Fibroblast of skin of right biceps (primary cell): ENCODE results near the gene GPNMB.
A peak's percentile ranks its signal among the peaks of the same experiment; 100 is the strongest.

Experiments
- DNase-seq: peaks from one replicate; pipeline ENCODE4 v3.0.0-alpha.2; 2013

The GPNMB gene

GRCh38 chr7:23276376-23276775, 29.8 kb downstream of the GPNMB start:
- peak; percentile 17 for DNase-seq

DNA sequence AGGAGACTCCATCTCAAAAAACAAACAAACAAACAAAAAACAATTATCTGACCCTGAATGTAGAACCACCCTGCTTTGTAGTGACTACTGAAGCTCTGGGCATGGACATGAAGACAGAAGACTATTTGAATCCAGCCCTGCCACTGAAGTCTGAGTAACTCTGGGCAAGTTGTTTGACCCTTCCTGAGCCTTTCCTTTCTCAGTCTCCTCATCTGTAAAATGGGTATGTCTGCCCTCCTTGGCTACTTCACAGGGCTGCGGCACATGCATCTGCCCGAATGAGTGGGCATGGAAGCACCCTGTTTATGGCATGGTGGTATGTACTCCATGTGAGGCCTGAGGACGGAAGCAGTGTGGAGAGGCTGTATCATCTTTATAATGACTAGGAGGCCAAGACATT, 30.4 kb downstream of the GPNMB start:
- DNase-seq, result no peak

DNA sequence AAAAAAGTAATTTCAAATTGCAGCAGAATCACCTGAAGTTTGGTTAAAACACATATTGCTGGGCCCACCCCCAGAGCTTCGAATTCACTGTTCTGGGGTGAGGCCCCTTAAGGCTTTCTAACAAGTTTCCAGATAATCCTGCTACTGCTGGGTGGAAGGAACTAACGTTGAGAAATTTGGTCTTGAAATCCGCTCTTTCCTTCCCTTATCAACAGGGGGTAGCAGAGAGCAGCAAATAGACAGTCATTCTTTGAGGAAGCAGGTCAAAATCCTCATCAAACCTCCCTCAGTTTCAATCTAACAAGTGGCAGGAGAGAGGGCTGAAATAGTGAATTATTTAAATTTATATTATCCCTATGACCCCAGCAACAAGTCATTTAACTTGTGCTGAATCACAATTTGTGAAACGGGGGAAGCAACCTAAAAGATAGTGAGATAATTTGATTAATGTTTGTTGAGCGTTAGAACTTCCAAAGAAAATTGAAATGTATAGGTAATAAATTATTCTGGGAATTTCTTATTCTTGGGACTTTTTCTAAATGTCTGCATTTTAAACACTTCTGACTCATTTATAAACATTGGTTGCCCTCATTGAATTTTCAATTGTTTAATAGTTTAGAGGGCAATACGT, 30.9 kb downstream of the GPNMB start:
- peak; percentile 67 for DNase-seq

GRCh38 chr7:23279819-23280525, 33.4 kb downstream of the GPNMB start:
- DNase-seq, result no peak

DNA sequence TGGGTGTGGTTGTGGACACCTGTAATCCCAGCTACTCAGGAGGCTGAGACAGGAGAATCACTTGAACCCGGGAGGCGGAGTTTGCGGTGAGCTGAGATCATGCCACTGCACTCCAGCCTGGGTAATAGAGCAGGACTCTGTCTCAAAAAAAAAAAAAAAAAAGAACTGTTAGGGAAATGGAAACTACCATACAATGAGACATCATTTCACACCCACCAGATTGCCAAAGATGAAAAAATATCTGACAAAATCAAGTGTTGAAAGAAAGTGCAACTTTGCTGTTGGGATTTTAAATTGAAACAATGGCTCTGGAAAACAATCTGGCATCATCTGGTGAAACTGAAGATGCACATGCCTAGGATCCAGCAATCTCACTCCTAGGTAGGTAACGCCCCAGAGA, 36.5 kb downstream of the GPNMB start:
- DNase-seq, result no peak

GRCh38 chr7:23284871-23285270, 38.3 kb downstream of the GPNMB start:
- no peak for DNase-seq

DNA sequence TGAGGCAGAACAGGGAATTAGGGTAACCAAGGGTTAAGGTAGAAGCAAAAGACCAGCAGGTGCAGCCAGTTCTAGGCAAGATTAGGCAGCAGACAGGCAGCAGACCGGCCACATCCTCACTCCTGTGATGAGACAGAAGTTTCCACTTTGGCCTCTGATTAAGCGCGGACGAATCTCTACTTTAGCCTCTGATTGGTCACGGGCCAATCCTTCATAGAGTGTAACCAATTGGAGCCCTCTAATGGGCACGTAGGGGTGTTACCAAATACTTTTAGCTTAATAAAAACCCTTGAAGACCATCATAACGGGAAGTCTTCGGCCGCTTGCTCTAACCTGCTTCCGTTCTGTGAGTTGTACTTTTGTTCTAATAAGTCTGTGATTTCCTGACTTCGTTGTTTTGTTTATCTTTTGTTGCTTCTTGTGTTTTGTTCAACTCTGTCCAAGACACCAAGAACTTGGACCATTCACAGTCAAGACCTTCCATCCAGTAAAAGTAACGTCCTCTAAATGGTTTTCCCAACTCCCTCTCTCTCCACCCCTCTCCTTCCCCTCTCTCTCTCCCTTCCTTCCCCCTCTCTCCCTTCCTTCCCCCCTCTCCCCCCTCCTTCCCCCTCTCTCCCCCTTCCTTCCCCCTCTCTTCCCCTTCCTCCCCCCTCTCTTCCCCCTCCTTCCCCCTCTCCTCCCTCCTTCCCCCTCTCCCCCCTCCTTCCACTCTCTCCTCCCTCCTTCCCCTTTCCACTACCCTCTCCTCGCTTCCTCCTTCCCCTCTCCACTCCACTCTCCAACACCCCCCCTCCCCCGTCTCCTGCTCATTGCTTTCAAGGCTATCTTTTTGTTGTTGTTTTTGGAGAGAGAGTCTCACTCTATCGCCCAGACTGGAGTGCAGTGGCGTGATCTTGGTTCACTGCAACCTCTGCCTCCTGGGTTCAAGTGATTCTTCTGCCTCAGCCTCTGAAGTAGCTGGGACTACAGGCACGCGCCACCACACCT, 39.4 kb downstream of the GPNMB start:
- DNase-seq, result no peak

DNA sequence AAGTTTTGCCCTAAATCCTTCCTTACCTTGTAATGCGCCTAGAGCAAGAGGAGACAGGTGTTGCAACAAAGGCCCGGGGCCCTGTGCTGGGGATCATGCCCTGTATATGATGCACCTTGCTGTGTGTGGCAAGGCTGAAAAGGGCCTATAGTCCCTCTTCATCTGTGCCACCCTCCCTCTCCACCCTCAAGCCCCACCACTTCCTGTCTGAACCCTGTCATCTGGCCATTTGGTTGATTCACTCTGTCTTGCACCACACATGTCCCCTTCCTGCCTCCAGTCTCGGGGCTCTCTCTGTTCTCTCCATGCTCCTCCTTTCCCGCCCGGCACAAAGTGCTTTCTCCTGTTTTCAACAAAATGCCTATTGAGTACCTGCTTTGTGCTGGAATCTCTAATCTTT, 41.0 kb downstream of the GPNMB start:
- DNase-seq, result no peak

DNA sequence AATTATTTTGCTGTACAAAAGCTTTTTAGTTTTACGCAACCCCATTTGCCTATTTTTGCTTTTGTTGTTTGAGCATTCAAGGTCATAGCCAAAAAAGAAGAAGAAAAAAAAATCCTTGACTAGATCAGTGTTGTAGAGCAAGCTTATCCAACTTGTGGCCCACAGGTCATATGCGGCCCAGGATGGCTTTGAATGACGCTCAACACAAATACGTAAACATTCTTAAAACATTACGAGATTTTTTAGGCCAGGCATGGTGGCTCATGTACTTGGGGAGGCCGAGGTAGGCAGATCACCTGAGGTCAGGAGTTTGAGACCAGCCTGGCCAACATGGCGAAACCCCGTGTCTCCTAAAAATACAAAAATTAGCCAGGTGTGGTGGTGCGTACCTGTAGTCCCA, 44.4 kb downstream of the GPNMB start:
- no peak for DNase-seq

- DNase-seq, result no peak
Observed at GRCh38 chr7:23291957-23292560, 45.5 kb downstream of the GPNMB start.

GRCh38 chr7:23292623-23293022, 46.0 kb downstream of the GPNMB start:
- no peak for DNase-seq

DNA sequence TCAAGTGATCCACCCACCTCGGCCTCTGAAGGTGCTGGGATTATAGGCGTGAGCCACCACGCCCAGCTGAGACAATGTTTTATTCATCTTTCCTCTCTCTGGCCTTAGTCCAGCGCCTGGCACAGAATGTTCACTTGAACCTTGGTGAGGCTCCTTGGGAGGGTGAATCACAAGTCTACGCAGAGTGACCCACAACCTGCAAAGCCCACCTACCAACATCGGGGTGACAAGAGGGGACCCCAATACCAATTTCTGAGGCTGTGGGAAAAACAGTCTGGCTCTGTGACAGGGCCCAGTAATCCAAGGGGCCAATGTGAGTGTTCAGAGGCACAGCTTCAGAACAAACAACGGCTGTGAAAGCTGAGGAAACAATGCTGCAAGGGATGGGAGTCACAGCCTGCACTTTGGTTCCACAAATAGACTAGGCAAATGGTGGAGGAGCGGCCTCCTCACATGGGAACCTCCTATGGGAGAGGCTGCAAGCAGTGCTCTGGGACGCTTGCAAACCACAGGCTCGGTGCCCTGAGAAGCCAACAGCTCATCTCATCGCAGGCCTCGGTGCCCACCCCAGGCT, 47.0 kb downstream of the GPNMB start:
- no peak for DNase-seq

DNA sequence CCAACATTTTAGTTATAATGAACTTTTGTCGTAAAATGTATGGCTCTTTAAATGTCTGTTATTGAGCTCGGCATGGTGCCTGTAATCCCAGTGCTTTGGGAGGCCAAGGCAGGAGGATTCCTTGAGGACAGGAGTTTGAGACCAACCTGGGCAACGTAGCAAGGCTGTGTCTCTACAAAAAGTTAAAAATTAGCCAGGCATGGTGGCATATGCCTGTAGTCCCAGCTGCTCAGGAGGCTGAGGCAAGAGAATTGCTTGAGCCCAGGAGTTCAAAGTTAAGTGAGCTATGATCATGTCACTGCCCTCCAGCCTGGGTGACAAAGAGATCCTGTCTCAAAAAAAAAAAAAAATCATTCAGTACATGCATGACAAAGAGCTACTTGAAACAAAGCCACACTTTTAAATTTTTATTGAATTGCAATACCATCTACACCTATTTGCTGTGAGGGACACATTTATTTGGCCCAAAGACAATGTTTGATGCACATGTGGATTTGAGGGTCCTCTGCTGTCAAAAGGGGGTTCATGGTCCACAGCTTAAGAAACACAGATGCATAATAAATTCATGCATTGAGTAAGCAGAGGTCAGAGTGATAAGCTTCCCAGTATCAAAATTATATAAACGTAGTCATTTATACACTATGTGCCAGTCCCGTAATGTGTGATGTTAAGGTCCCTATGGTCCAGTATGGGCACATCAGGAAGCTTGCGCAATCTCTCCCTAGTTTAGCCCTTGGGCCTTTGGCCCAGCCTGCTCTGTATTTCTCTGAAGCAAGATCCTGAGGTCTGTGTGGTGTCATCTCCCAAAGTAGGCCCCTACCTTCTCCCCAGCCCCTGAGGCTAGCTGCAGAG, 48.2 kb downstream of the GPNMB start:
- no peak for DNase-seq

GRCh38 chr7:23295401-23295697, 48.8 kb downstream of the GPNMB start:
- DNase-seq, result no peak

DNA sequence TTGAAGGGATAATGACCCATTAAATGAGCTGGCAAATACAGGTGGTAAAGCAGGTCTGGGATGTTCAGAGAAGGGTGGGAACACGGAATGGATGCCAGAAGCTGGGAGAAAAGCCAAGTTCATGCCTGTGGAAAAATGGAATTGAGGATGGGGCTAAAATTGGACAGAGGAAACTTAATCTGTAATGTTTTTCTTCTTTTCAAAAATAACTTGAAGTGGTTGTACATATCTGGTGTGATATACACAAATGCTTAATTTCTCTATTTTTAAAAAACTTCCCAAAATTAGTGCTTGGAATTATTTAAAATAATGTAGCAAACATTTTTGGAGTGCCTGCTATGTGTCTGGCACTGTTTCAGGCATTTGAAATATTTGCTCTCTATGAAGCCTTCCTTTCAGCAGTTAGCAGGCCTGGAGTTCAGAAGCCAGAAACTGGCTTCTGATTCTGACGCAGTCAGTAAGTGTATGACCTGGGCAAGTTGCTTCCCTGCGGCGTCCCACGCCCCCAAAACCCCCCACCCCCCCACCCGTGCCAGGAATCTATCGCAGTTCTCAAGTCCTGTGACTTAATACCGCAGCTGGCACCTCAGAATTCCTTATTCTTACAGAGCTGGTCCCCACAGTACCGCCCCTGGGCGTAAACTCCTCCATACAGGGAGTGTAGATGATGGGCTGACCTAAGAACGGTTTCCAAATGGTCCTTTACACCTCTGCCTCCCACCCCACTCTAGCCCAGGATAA, 51.7 kb downstream of the GPNMB start:
- peak; percentile 78 for DNase-seq

DNA sequence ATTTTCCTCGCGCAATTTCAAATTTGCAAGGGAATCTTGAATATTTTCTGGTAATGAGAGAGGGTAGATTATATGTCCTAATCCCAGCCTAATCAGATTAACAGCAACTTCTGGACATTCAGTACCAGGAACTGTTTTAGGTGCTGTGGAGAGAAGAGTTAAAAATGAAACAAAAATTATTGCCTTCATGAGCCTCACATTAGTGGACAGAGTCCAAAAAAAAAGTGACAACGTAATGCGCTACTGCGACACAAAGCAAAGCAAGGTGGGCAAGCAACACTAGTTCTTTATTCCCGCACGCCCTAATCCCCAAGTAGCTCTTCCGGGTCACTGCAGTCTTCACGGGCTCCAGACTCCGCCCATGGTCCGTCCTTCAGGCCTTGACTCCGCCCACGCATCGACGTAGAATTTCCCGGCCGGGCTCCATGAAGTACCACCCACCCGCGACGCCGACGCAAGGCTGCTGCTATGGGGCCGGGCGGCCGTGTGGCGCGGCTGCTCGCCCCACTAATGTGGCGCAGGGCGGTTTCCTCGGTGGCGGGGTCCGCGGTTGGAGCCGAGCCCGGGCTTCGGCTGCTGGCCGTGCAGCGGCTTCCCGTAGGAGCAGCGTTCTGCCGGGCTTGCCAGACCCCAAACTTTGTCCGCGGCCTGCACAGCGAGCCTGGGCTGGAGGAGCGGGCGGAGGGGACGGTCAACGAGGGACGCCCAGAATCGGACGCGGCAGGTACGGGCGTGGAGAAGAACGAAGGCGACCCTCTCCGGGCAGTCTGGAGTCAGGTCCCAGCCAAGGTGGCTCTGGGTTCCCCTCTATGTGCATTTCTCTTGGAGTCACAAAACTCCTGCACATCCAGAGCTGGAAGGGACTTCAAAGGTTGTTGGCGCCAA, 52.6 kb downstream of the GPNMB start, which contains the start of gene MALSU1:
Gene MALSU1 (plus strand): TSS at position 455 of the 885 bp plus-strand sequence. CDS start 14 bp downstream, at position 469.
- DNase-seq, result peak; percentile 97

- peak; percentile 10 for DNase-seq
Observed at GRCh38 chr7:23299770-23300300, 53.3 kb downstream of the GPNMB start.

- DNase-seq, result no peak
Observed at GRCh38 chr7:23306936-23307521, 60.5 kb downstream of the GPNMB start.

- no peak for DNase-seq
Observed at GRCh38 chr7:23308754-23309153, 62.2 kb downstream of the GPNMB start.
